ENCODE data around the gene PAXX. TPM values are rescaled to one million over a fixed set of nuclear protein-coding genes. Genes with fewer than 3 reads are reported as not detected.

Gene PAXX
- total RNA-seq, 1 donor from 2014 or later: 50.7 TPM

- no peak within 1 kb of the TSS for H3K4me3 Mint-ChIP-seq (ENCODE audit: unreplicated experiment)
- H3K9me3 Mint-ChIP-seq (ENCODE audit: unreplicated experiment): peaks cover 9% of the 10 kb centered on the region
- TF ChIP-seq, protein P1, sequence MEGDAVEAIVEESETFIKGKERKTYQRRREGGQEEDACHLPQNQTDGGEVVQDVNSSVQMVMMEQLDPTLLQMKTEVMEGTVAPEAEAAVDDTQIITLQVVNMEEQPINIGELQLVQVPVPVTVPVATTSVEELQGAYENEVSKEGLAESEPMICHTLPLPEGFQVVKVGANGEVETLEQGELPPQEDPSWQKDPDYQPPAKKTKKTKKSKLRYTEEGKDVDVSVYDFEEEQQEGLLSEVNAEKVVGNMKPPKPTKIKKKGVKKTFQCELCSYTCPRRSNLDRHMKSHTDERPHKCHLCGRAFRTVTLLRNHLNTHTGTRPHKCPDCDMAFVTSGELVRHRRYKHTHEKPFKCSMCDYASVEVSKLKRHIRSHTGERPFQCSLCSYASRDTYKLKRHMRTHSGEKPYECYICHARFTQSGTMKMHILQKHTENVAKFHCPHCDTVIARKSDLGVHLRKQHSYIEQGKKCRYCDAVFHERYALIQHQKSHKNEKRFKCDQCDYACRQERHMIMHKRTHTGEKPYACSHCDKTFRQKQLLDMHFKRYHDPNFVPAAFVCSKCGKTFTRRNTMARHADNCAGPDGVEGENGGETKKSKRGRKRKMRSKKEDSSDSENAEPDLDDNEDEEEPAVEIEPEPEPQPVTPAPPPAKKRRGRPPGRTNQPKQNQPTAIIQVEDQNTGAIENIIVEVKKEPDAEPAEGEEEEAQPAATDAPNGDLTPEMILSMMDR (IDR thresholded peaks at IDR 0.05; ENCODE audit: partially characterized antibody, unreplicated experiment): no peak
- no peaks in the 10 kb centered on the region for H3K36me3 Mint-ChIP-seq (ENCODE audit: unreplicated experiment)
- peak; percentile 13 for DNase-seq
- H3K27ac Mint-ChIP-seq (ENCODE audit: unreplicated experiment): no peak within 1 kb of the TSS
- peaks cover 9% of the 10 kb centered on the region for H3K27me3 Mint-ChIP-seq (ENCODE audit: unreplicated experiment)
- peaks cover 2% of the 10 kb centered on the region for H3K4me1 Mint-ChIP-seq (ENCODE audit: low read depth, unreplicated experiment)
These were observed 40.5 kb upstream of the PAXX start, which contains the start of gene LCN12 for GRCh38 chr9:136951541-136952320. TSS of gene LCN12 (plus strand) at chr9:136952273. CDS start at chr9:136952328, 55 bp downstream.

DNA sequence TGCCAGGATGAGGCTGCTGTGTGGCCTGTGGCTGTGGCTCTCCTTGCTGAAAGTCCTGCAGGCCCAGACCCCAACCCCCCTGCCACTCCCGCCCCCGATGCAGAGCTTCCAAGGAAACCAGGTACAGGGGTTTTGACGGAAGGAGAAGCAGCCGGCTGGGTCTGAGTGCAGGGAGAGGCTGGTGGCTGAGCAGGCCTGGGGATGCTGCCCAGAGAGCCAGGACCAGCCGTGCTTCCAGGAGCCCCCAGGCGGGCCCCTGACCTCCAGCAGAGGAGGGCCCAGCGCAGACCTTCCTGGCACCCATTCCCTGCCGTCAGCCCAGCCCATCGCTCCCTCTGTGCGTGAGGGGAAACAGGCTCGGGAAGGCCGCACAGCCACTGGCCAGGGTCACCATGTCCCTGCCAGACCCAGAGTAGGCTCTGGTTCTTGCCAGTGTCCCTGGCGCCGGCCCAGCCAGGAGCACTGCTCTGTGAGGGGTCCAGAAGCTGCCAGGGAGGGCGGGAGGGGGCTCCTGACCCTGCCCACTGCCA, 39.8 kb upstream of the PAXX start:
- no peaks in the 10 kb centered on the region for H3K36me3 Mint-ChIP-seq (ENCODE audit: unreplicated experiment)
- no peaks in the 10 kb centered on the region for H3K4me1 Mint-ChIP-seq (ENCODE audit: low read depth, unreplicated experiment)
- DNase-seq: peak; percentile 16
- no peak overlapping the region for H3K27ac Mint-ChIP-seq (ENCODE audit: unreplicated experiment)
- H3K27me3 Mint-ChIP-seq (ENCODE audit: unreplicated experiment): peaks cover 8% of the 10 kb centered on the region
- no peak overlapping the region for H3K4me3 Mint-ChIP-seq (ENCODE audit: unreplicated experiment)
- TF ChIP-seq, protein P1 (IDR thresholded peaks at IDR 0.05; ENCODE audit: partially characterized antibody, unreplicated experiment): no peak
- peaks cover 9% of the 10 kb centered on the region for H3K9me3 Mint-ChIP-seq (ENCODE audit: unreplicated experiment)

- no peaks in the 10 kb centered on the region for H3K4me1 Mint-ChIP-seq (ENCODE audit: low read depth, unreplicated experiment)
- peaks cover 10% of the 10 kb centered on the region for H3K9me3 Mint-ChIP-seq (ENCODE audit: unreplicated experiment)
- DNase-seq: no peak
- H3K36me3 Mint-ChIP-seq (ENCODE audit: unreplicated experiment): no peaks in the 10 kb centered on the region
- peaks cover 7% of the 10 kb centered on the region for H3K27me3 Mint-ChIP-seq (ENCODE audit: unreplicated experiment)
- H3K27ac Mint-ChIP-seq (ENCODE audit: unreplicated experiment): no peak overlapping the region
- TF ChIP-seq, protein P1 (IDR thresholded peaks at IDR 0.05; ENCODE audit: partially characterized antibody, unreplicated experiment): no peak
- H3K4me3 Mint-ChIP-seq (ENCODE audit: unreplicated experiment): no peak overlapping the region
These were observed 39.1 kb upstream of the PAXX start for GRCh38 chr9:136952876-136953770.

DNA sequence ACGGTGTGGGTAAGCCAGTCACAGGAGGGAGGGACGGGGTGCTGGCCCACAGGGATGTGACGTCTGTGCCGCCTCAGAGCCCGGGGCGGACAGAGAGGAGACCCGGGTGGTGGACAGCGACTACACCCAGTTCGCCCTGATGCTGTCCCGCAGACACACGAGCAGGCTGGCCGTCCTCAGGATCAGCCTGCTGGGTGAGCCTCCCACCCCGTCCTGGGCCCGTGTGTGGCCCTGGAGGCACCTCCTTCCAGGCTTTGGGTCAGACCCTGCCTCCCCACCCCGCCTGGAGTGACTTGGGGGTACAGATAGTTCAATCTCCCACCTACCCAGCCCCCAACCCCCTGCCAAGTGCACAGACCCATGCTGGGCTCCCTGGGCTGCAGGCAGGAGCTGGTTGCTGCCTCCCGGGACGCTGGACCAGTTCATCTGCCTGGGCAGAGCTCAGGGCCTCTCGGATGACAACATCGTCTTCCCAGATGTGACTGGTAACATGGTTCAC, 38.4 kb upstream of the PAXX start:
- H3K36me3 Mint-ChIP-seq (ENCODE audit: unreplicated experiment): no peaks in the 10 kb centered on the region
- no peak overlapping the region for H3K27ac Mint-ChIP-seq (ENCODE audit: unreplicated experiment)
- peaks cover 10% of the 10 kb centered on the region for H3K9me3 Mint-ChIP-seq (ENCODE audit: unreplicated experiment)
- no peak overlapping the region for H3K4me3 Mint-ChIP-seq (ENCODE audit: unreplicated experiment)
- DNase-seq: peak; percentile 17
- H3K27me3 Mint-ChIP-seq (ENCODE audit: unreplicated experiment): peaks cover 4% of the 10 kb centered on the region
- TF ChIP-seq, protein P1 (IDR thresholded peaks at IDR 0.05; ENCODE audit: partially characterized antibody, unreplicated experiment): no peak
- H3K4me1 Mint-ChIP-seq (ENCODE audit: low read depth, unreplicated experiment): no peaks in the 10 kb centered on the region
